Measurements from ENCODE around the gene SAMD8. TPM values are rescaled to one million over a fixed set of nuclear protein-coding genes. Genes with fewer than 3 reads are reported as not detected.

SAMD8 gene
- total and polyA plus RNA-seq, 8 donors = 12.9 to 22.4 (median 14.2) TPM

DNA sequence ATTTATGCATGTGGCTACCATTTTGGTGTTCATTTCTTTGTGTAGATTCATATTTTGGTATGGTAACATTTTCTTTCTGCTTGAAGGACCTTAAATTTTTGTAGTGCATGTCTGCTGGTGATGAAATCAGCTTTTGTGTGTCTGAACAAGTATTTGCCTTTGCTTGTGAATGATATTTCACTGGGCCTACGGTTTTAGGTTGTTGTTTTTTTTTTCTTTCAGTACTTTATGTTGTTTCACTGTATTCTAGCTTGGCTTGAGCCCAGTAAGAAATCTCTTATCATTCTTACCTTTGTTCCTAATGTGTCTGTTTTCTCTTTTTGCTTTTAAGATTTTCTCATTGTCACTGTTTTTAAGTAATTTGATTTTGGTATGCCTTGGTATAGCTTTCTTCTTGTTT, 31.9 kb downstream of the SAMD8 start:
- intact Hi-C loops (cut with DNase I) = no loop called here
- Histone ChIP-seq H3K27me3 (no peaks in the 10 kb centered on the region), H3K27ac (peak overlapping the region in 1 of 2 donors; percentile 71), H3K4me3 (no peak overlapping the region), H3K4me1 (peaks cover 14 to 34% of the 10 kb centered on the region in 2 donors), H3K36me3 (no peaks in the 10 kb centered on the region), H3K9me3 (no peaks in the 10 kb centered on the region)
- DNase-seq (no peak), ATAC-seq (peak; percentile 37)
- TF ChIP-seq, protein P1, sequence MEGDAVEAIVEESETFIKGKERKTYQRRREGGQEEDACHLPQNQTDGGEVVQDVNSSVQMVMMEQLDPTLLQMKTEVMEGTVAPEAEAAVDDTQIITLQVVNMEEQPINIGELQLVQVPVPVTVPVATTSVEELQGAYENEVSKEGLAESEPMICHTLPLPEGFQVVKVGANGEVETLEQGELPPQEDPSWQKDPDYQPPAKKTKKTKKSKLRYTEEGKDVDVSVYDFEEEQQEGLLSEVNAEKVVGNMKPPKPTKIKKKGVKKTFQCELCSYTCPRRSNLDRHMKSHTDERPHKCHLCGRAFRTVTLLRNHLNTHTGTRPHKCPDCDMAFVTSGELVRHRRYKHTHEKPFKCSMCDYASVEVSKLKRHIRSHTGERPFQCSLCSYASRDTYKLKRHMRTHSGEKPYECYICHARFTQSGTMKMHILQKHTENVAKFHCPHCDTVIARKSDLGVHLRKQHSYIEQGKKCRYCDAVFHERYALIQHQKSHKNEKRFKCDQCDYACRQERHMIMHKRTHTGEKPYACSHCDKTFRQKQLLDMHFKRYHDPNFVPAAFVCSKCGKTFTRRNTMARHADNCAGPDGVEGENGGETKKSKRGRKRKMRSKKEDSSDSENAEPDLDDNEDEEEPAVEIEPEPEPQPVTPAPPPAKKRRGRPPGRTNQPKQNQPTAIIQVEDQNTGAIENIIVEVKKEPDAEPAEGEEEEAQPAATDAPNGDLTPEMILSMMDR (IDR thresholded peaks at IDR 0.05) = no peak

DNA sequence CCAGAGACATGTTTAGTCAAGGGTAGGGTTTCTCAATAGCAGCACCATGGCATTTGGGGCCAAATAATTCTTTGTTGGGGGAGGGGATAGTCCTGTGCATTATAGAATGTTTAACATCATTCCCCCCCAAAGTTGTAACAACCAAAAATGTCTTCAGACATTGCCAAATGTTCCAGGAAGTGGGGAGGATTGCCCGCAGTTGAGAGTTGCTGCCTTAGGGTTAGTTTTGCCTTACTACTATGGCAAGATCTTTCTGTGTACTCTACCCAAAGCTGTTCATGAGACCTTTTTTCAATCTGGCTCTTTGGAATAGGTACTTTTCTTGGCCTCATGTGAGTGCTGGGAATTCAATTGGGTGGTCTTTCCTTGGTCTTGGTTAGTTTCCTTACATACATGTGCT, 34.1 kb downstream of the SAMD8 start:
- no peaks in the 10 kb centered on the region for H3K27me3 ChIP-seq
- intact Hi-C loops (cut with DNase I) = no loop called here
- no peak for DNase-seq
- H3K9me3 ChIP-seq = no peaks in the 10 kb centered on the region
- TF ChIP-seq, protein P1 (IDR thresholded peaks at IDR 0.05) = no peak
- ATAC-seq = no peak
- peaks cover 0 to 3% of the 10 kb centered on the region in 2 donors for H3K36me3 ChIP-seq
- H3K4me3 ChIP-seq = no peak overlapping the region
- H3K27ac ChIP-seq = peak overlapping the region in 1 of 2 donors; percentile 71
- H3K4me1 ChIP-seq = peaks cover 14 to 32% of the 10 kb centered on the region in 2 donors

DNA sequence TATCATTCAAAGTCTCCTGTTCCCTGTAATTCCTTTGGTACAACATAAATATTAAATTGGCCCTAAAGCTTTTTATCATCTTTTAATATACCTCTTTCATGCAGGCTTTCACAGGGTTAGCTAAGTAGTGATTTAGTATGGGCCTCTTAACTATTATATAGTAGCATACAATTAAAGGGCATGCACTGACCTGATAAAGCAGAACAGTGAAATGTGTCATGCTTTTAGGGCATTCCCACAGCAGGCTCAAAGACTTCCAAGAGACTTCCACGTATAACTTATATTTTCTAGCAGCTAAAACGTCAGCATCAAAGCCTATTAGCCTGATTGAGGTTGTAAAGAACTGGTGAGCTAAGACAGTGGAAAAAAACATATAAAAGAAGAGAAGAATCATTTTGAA, 35.3 kb downstream of the SAMD8 start:
- H3K27me3 ChIP-seq = no peaks in the 10 kb centered on the region
- DNase-seq = no peak
- TF ChIP-seq, protein P1 (IDR thresholded peaks at IDR 0.05) = no peak
- ATAC-seq = no peak
- intact Hi-C loops (cut with DNase I) = no loop called here
- H3K27ac ChIP-seq = no peak overlapping the region
- H3K4me1 ChIP-seq = peaks cover 14 to 32% of the 10 kb centered on the region in 2 donors
- H3K36me3 ChIP-seq = peaks cover 0 to 15% of the 10 kb centered on the region in 2 donors
- H3K9me3 ChIP-seq = no peaks in the 10 kb centered on the region
- H3K4me3 ChIP-seq = no peak overlapping the region

DNA sequence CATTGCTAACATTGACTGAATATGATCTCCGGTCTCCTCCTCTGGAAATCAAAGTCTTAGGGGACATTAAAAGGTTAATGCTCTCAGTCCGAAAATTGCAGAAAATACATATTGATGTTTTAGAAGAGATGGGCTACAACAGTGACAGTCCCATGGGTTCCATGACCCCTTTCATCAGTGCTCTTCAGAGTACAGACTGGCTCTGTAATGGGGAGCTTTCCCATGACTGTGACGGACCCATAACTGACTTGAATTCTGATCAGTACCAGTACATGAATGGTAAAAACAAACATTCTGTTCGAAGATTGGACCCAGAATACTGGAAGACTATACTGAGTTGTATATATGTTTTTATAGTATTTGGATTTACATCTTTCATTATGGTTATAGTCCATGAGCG, 39.2 kb downstream of the SAMD8 start:
- Histone ChIP-seq H3K27ac (no peak overlapping the region), H3K9me3 (no peaks in the 10 kb centered on the region), H3K36me3 (peaks cover 0 to 32% of the 10 kb centered on the region in 2 donors), H3K4me3 (no peak overlapping the region), H3K4me1 (peaks cover 0 to 12% of the 10 kb centered on the region in 2 donors), H3K27me3 (no peaks in the 10 kb centered on the region)
- intact Hi-C loops (cut with DNase I) = no loop called here
- TF ChIP-seq, protein P1 (IDR thresholded peaks at IDR 0.05) = no peak
- DNase-seq (no peak), ATAC-seq (no peak)

DNA sequence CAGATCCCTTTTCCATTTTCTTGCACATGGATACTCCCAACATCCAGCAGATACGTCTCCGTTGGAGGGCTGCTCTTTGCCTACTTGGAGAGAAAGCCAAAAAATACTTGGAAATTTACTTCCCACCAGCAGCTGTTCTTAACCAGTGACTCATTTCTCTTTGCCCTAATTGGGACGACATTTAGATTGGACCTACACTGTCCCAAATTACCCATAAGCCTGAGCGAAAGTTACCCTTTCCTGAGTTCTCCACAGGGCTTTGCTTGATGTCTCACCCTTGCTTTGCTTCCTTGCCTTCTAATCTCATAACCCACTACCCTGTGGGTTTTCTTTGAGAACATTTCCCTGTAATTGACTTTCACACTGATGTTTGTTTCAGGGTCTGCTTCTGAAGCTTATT, 48.1 kb downstream of the SAMD8 start:
- Histone ChIP-seq H3K27ac (no peak overlapping the region), H3K27me3 (no peaks in the 10 kb centered on the region), H3K4me1 (no peaks in the 10 kb centered on the region), H3K9me3 (no peaks in the 10 kb centered on the region), H3K36me3 (peaks cover 0 to 6% of the 10 kb centered on the region in 2 donors), H3K4me3 (no peak overlapping the region)
- ATAC-seq (no peak), DNase-seq (no peak)
- TF ChIP-seq, protein P1 (IDR thresholded peaks at IDR 0.05) = no peak
- intact Hi-C loops (cut with DNase I) = no loop called here

All from left lung (tissue), 10 donors.